ENCODE measurements around the gene CCNH.

DNA sequence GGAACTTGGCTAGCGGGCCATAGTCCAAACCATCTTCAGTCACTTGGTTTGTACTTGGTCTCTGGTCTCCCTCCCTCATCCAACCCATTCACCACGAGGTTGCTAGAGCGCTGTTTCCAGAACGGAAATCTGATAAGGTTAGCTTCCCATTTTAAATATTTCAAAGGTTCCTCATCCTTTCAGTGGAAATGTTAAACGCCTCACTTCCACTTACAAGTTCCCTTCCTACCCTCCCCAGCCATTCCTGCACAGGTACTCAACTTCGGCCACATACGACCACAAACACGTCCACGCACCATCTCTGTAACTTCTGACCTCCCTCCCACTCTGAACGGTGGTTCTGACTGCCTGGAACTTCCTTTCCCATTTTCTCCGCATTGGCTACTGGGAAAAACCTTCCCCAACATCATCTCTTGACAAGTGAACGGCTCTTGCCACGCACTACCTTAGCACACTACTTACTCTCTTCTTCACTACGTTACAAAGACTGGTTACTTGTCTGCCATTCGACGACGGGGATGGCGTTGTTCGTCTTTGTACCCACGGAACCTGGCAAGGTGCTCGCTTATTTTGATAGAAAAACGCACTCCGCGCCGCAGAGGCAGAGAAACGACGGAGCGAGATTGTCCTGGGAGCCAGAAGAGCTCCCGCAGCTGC, 629 bp downstream of the CCNH start:
- TF ChIP-seq POLR2AphosphoS5 (IDR thresholded peaks at IDR 0.05; ENCODE audit: low read depth, low read length): no peak
- no peak for TF ChIP-seq CEBPB (IDR thresholded peaks at IDR 0.05; ENCODE audit: low read depth)
- TF ChIP-seq, protein P1, sequence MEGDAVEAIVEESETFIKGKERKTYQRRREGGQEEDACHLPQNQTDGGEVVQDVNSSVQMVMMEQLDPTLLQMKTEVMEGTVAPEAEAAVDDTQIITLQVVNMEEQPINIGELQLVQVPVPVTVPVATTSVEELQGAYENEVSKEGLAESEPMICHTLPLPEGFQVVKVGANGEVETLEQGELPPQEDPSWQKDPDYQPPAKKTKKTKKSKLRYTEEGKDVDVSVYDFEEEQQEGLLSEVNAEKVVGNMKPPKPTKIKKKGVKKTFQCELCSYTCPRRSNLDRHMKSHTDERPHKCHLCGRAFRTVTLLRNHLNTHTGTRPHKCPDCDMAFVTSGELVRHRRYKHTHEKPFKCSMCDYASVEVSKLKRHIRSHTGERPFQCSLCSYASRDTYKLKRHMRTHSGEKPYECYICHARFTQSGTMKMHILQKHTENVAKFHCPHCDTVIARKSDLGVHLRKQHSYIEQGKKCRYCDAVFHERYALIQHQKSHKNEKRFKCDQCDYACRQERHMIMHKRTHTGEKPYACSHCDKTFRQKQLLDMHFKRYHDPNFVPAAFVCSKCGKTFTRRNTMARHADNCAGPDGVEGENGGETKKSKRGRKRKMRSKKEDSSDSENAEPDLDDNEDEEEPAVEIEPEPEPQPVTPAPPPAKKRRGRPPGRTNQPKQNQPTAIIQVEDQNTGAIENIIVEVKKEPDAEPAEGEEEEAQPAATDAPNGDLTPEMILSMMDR (IDR thresholded peaks at IDR 0.05 in 2 of 3, conservative IDR thresholded peaks at IDR 0.05 in 1 of 3; ENCODE audit: borderline replicate concordance in 1 of 3, insufficient read depth in 1 of 3, low read depth in 2 of 3, low read length in 2 of 3): no peak
- no peak for TF ChIP-seq POLR2A (IDR thresholded peaks at IDR 0.05; ENCODE audit: borderline replicate concordance, extremely low read depth, insufficient read depth, insufficient read length)
- TF ChIP-seq YY1 (IDR thresholded peaks at IDR 0.05; ENCODE audit: extremely low read depth, insufficient replicate concordance, low read depth, low read length): no peak
- TF ChIP-seq TCF7L2 (IDR thresholded peaks at IDR 0.05; ENCODE audit: borderline replicate concordance, extremely low read depth, insufficient read depth, insufficient read length): no peak

Data from HCT116 (cell line).